CD4-positive, alpha-beta T cell treated with Interleukin-17A for 4 hours (primary cell): ENCODE results near the gene TMEM37.

Experiments used
- DNase-seq: peaks from one replicate; pipeline ENCODE4 v3.0.0-alpha.2; 2020; ENCODE audit warnings: mixed read lengths

Gene TMEM37

DNA sequence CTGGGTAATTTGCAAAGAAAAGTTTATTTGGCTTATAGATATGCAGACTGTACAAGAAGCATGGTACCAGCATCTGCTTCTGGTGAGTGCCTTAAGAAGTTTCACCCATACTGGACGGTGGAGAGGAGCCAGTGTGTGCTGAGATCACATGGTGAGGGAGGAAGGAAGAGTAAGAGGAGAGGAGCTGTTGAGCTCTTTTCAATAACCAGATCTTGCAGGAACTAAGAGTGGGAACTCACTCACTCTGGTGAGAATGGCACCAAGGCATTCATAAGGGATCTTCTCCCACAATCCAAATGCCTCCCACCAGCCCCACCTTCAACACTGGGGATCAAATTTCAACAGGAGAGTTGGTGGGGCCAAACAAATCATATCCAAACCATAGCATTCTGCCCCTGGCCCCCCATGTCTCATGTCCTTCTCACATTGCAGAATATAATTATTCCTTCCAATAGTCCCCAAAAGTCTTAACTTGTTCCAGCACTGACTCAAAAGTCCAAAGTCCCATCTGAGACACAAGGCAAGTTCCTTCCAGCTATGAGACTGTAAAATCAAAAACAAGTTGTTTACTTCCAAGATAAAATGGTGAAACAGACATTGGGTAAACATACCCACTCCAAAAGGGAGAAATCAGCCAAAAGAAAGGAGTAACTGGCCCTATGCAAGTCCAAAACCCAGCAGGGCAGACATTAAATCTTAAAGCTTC is 11.7 kb upstream of the TMEM37 start:
- DNase-seq: no peak

DNA sequence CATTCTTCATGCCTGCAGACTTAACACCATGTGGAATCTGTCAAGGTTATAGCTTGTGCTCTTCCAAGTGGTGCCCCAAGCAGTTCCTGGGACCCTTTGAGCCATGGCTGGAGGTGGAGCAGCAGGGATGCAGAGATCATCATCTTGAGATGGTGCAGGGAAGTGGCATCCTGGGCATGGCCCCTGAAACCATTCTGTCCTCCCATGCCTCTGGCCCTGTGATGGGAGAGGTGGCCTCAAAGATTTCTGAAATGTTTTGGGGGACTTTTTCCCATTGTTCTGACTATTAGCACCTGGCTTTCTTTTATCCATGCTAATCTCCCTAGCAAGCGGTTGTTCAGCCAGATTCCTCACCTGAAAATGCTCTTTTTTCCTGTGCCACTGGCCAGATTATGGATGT is 10.3 kb upstream of the TMEM37 start:
- DNase-seq: no peak

DNA sequence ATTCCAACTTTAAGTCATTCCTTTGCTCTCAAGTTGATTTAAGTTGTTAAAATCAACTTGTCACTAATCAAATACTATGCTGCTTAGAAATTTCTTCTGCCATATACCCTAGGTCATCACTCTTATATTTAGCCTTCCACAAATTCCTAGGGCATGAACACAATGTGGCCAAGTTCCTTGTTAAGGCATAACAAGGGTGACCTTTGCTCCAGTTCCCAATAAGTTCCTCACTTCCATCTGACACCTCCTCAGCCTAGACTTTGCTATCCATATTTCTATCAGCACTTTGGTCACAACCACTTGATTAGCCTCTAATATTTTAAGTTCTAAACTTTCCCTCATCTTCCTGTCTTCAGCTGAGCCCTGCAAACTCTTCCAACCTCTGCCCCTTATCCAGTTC is 9.9 kb upstream of the TMEM37 start:
- no peak for DNase-seq

DNA sequence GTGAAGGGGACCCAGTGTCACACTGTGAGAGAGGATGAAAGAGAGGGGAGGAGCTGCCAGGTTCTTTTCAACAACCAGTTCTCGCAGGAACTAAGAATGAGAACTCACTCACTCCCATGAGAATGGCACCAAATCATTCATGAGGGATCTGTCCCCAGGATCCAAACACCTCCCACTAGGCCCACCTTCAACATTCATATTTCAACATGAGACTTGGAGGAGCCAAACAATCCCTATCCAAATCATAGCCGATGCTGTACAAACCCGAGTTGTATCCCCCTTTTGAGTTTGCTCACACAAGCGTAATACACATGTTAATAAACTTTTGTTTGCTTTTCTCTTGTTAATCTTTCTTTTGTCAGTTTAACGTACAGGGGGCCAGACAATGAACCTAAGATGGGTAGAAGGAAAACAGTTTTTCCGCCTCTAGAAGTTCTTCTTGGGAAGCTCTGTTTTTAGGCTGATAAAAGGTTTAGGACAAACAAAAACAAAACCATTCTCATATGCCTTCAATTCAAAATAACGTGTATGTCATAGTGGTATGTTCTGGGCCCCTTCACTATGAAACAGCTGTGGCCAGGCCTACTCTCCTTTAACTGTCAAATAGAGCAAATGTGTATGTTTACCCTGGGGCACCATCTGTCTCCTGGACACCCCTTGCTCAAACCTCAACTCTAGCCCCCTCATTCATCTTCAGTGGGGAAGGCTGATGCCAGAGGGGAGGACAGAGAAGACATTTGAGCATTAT is 9.1 kb upstream of the TMEM37 start:
- no peak for DNase-seq

DNA sequence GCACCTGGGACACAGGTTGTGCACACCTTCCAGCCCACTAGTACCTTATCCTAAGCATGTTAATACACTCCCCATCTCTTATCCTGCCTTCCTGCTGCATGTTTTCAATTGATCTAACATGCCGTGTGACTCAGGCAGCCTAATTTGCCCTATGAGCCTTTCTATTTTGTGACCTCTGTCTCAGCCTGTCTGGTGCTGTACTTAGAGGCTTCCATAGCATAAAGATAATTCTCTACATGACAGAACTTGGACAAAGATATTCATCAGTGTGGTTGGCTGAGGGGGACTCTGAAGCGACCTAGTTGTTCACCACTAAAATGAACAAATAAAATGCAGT is 8.6 kb upstream of the TMEM37 start:
- DNase-seq: no peak

DNA sequence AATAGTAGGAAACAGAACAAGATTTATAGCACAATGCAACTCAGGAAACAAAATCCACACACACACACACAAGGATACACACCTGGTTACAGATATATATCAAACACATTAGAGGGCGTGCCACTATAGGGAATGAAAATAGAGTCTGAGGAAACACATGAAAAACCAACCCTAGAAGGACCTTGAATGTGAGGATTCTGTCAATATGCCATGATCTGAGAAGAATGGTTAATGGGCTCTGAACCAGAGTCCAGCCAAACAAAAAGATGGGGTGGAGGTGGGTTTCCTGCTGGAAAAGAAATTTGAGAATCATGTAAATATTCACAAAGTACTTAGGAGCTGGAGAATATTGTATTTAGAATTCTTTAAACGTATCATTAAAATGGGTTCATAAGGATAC is 7.8 kb upstream of the TMEM37 start:
- no peak for DNase-seq

DNA sequence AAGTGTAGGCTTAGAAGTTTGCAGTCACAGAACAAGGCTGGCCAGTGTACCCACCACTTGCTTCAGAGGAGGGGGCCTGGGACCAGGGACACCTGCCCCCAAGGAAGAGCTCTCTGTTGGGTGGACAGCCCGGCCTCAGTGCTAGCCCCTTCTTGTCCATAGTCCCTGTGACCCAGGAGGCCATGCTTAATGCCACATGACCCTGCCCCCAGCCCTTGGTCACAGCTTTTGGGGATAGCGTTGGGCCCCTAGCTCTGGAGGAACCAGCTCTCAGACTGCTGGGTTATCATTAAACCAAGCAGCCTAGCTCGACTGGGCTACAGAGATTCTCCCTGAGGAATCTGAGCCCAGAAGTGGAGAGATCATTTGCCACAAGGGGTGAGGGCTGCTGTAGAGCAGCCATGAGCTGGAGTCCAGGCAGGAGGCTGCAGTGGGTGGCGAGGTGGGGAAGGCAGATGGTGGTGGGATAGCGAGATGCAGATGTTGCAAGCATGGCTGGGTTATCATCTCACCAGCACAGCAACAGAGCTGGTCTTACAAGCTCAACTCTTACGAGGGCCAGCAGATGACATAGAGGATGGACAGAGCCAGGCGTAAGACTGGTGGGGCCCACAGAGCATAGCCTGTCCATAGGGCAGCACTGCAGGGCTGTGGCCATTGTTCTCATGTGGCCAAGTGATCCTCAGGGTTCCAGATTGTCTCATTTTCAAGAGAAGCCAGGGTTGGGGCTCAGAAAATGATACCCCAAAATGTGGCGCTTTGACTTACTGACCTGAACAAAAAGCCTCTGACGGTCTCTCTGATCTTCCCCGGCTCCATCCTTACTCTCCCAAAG is 7.2 kb upstream of the TMEM37 start:
- DNase-seq: no peak

DNA sequence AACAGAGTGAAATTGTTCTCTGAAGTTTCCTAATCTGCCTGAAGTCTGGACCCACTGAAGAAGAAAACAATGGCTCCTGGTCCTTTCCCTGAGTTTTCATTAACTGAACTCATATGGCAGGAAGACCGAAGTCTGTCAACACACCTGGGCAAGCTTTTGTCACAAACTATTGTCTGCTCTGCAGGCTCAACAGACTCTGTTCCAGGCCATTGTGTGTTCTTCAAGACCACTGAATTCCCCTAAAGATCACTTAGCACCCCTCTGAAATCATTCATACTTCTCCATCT is 6.6 kb upstream of the TMEM37 start:
- DNase-seq: no peak

DNA sequence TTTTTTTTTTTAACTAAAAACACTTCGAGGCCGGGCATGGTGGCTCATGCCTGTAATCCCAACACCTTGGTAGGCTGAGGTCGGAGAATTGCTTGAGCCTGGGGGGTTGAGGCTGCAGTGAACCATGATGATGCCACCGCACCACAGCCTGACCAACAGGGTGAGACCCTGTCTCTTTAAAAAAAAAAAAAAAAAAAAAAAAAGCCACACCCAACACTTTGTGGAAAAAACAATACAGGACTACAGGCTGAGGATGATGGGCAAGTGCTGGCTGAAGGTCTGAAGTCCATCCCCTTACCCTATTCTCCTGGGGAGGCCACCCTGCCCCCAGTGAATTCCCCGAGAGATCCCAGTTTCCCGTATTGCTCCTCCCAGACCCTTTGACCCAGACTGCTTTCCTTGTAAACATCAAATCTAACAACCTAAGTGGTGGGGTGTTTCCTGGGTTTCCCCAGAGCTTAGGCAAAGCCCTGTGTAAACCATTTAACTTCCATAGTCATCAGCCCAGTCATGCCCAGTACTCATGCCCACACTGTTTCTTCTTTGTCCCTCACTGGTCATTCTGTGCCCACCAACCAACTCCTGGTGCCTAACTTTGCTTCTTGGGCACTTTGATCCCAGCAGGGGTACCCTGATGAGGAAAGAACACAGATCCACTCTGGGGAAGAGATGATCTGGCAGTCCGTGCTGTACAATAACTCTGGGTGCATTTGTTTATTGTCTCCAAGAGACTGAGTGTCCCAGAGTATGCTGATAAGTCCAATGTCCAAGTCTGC is 5.8 kb upstream of the TMEM37 start:
- no peak for DNase-seq

DNA sequence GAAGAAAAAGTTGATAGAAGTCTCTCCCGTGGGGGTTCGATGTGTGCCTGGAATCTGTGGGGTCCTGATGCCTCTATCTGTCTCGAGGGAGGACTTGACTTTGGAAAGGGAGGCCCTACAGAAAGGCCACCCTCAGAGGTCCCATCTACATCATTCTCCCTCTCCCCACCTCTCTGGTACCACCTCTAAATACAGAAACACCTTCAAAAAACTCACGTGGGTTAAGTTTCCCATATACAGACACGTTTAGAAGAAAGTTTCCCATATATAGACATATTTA is 5.3 kb upstream of the TMEM37 start:
- no peak for DNase-seq

DNA sequence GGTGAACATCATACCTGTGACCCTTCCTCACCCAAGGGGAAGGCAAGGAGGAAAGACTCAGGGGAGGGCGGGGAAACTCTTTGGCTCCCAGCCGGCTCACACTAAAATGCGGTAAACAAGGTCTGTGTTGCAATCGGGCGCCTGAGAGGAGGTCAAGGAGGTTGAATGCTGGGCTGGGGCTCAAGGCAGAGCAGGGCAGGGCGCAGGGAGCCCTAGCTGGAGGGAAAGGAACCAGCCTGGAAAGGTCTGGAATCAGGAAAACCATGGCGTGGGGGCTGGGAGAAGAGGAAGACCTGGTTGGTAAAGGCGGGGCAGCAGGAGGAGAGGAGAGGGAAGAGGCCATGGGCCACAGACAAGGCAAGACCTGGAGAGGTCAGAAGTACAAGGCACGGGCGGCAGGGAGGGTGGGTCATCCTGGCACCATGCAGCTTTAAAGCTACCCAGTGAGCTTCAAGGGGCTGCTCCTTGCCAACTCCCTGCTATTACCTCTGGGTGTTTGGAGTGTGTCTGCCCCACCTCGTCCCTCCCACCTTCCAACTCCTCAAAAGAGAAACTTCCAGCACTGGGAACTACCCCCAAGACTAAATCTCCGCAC is 4.8 kb upstream of the TMEM37 start:
- no peak for DNase-seq

DNA sequence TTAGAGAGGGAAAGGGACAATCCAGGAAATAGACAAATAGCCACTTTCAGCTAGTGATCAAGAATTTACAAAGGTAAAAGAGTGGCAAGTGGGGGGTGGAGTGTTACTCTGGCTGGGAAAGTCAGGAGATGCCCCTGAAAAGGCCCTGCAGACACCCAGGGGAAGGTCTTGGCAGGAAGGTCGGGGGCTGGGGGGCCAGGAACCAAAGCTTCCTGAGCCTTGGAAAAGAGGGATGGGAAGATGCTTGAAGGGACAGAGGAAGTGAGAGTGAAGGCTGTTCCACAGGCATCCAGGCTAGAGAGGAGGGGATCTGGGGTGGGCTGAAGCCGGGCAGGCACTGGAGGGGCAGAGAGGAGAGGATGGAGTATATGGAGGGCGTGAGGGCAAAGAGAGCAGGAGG is 3.9 kb upstream of the TMEM37 start:
- DNase-seq: no peak

DNA sequence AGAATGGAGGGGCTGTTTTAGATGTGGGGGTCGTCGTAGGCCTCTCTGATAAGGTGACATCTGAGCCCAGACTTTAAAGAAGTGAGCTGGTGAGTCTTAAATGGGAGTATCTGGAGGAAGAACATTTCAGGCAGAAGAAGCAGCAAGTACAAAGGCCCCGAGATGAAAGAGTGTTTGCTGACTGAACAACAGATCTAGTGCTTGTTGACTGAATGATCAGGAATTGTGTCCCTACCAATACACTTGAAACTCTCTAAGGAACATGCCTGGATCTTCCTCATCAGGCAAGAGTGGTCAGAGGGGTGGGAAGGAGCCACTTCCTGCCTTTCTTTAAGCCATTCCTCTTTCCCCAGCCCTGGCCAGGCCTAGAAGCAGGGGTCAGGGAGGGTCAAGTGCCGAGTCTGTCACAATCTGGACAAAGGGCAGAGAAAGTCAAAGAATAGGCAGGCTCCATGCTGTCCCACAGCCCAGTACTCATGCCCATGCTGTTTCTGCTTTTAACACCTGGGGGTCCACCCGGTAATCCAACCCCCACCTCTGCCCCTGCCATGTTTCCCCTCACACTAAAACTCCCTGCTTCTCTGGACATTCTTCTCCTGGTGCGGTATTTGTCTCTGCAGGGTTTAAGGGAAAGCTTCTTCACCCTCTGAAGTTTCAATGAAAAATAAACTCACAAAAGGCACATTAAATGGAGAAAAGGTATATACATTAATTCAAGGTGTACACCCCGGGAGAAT is 3.0 kb upstream of the TMEM37 start:
- no peak for DNase-seq

DNA sequence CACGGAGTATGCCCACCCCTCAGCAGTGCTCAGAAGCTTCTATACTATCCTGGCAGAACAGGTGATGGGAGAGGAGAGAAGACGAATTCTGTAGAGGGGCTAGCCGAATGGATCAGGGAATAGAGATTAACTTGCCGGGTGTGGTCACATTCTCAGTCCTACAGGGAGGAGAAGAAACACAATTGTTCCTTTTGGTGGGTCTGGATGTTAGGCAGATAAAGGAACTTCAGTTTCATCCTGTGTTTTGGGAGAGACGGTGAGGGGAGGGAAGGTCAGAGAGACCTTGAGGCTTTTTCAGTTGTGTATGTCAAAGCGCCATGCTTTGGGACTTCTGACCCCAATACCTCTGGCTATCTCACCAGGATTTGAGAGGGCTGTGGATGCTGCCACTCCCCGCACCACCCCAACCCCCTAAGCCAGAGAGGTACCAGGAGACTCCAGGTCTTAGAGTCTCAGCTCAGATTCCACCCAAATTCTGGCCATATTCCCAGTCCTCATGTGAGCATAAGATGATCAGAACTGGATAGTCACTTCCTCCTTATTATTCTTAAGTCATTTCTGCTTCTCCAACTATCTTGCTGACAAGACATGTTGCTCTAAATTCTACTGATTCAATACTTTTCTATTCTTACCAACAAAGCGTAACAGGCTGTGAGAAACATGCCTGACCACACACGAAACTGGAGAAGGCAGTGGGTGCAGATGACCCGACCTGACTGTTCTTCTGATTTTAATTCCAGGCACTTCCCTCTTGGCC is 2.3 kb upstream of the TMEM37 start:
- DNase-seq: no peak

DNA sequence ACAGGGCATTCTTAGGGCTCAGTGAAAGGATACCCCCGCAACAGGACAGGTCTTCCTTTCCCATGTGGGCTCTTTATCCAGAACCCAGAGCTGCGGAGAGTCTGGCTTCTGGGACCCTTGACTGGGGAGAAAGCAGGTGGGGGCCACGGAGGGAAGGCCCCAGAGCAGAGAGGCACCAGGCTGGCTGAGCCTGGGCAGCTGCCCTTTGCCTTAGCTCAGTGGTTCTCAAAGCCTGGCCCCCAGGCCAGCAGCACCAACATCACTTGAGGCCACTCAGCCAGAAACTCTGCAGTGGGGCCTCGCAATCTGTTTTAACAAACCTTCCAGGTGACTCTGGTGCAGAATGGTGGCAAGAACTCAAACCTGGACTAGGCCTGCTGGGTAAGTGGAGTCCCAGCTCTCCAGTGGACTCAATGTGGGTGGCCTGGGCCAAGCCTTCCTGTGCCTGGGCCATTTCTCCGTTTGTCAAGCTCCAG is 1.6 kb upstream of the TMEM37 start:
- no peak for DNase-seq

DNA sequence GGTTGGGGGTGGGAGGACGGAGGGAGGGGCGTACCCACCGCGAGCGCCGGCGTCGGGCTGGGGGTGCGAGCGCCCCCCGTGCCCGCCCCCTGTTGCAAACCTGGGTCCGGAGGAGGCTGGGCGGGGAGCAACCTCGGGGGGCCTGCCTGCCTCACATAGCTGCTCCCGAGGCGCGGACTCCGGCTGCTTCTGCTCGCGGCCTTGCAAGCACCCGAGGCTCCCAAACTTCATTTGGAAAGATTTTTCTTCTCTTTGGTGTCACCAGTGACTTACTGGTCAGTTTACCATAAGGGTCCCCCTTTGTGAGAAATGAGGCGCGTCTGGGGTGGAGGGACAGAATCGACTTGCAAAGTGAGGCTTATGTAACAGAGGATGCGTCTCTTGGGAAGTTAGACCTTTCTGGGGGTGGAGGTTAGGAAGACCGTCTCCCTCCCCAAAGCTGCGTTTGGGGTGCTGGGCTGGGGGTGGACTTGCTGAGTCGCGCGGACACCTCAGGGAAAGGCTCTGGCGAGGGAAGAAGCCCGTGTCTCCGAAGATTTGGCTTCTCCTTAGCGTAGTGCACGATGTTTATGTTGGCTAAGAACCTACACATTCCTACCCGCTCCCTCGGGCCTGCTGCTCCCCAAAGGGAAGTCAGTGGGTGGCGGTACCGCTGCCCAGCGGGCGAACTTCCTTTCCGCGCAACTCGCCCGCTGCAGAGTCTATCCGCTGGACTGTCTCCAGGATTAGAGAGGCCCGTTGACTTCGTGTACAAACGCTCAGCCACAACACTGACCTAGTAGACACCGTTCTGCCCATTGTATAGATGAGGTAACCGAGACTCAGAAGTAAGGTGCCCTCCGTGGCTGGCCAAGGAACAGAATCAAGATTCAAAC is 559 bp downstream of the TMEM37 start:
- no peak for DNase-seq

DNA sequence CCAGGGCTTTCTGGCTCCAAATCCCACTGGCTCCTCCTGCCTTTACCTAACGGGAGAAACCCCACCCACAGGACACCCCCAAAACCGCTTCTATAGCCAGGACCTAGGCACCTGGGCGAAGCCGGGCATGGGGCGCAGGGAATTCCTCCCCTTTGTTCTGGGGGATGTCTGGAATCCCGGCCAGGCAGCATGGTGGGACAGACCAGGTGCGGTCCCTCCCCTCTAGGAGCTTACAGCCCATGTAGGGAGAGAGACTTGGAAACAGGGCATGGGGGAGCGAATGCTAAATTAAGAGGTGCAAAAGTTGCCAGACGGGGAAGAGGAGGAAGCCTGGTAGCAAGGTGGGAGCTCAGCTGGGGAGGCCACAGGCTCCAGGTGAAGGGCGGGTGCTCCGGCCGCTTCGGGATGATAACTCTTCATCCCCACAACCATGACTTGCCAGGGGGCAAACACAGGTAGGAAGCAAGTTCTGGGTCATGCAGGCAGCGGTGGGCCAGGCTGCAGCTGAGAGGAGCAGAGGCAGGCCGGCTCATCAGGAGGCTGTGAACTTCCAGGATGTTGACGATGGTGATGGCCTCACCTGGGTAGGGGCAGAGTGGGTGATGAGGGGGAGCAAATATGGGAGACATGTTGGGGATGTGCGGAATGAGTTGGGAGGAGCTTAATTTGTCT is 1.3 kb downstream of the TMEM37 start:
- DNase-seq: no peak

DNA sequence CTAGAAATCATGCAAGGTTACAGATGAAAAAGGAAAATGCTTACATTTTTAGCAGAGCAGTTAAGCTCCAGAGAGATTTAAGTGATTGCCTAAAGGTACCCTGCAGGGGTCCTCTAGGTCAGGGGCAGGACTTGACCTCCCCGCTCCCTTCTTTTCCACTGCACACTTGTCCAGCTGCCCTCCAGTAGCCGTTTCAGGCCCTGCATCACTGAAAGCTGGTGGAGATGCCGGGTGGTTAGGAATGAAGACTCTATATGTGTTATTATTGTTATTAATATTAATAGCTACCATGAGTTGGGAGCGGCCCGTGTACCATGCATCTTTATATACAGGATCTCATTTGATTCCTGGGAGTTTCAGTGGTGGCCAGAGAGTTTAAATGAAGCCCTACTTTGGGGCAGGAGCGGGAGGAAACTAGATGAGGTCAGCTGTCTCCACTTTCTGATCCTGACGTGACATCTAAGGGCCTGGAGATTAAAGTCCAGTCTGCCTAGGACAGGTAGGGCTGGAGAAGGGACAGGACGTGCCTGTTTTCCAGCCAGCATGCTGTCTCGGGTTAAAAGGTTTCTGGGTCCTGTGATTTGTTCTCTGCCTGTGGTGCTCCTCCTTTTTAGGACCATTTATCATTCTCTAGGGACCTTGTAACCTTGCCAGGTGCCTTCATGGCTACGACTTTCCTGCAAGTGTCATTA is 2.1 kb downstream of the TMEM37 start:
- DNase-seq: no peak

DNA sequence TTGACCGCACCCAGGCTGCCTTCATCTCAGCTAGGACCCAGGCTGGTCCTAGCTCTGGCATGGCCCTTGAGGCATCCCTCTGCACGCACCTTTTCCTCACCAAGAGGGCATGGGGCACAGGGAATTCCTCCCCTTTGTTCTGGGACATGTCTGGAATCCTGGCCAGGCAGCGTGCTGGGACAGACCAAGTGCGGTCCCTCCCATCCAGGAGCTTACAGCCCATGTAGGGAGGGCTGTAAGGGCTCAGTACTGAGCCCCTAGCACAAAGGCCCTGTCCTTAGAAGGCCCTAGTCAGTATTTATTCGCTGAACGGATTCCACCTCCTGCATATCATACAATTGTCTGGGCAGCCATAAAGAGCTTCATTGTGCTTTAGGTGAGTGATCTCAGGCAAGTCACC is 3.0 kb downstream of the TMEM37 start:
- DNase-seq: no peak
